EH (cell line): ENCODE measurements around the gene SRSF9.
"Not testable (repeated sequence)": the region's sequence is repeated elsewhere in the genome, so short reads cannot be mapped to it uniquely, and the experiment has no call there.

Source experiments
- DNase-seq: peaks from one replicate; pipeline ENCODE4 v3.0.0-alpha.2; 2015; ENCODE audit warnings: low read depth

SRSF9 gene

GRCh38 chr12:120469450-120470149 lies at the start of gene SRSF9:
SRSF9 (minus strand) TSS chr12:120469748; CDS start chr12:120469609, 139 bp downstream.
- DNase-seq: peak; percentile 95

- not testable (repeated sequence) for DNase-seq
Observed at GRCh38 chr12:120519324-120519723, 49.8 kb upstream of the SRSF9 start.

- no peak for DNase-seq
Observed at GRCh38 chr12:120515496-120515895, 45.9 kb upstream of the SRSF9 start.

DNA sequence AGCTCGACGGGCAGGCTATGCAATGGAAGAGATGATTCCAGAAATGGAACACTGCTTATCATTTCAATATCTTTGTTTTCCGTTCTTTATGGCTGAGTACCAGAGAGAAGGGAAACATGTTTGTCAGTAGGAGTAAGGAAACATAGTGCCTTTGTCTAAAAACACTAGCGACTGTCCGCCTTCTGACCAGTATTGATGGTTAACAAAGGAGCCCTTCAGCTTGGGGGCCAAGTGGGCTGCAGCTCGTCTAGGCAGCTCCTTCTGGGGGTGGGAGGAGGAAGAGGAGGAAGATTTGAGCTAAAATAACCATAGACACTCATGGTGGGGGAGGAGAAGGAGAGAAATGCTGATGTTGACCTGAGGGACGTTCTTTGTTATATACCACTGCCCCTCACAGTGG lies 44.5 kb upstream of the SRSF9 start:
- no peak for DNase-seq

DNA sequence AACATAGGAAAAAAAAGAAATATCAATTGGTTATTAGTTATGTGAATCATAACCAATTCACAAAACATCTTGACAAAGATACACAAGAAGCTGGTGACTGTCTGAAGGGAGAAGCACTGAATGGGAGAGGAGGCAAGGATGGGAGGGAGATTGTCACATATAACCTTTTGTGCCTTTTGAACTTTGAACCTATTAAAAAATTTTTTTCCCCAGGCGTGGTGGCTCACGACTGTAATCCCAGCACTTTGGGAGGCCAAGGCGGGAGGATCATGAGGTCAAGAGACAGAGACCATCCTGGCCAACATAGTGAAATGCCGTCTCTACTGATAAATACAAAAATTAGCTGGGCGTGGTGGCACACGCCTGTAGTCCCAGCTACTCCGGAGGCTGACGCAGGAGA lies 39.0 kb upstream of the SRSF9 start:
- DNase-seq: no peak

DNA sequence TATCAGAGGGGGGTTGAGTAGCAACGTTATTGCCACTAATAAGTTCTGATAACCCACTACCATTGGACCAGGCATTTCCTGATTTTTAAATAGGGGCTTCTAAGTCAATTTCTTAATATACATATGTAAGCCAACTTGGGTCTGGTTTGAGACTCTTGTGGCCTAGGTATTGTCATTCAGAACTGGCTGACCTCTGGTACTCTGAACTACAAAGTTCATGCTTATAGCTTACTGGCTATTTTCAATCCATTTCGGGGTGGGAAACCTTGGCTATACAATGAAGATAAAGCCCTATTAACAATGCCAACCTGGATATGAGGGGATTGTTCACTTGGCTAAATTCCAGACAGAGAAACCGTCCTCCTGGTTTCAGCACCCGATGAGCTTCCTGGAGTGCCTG lies 35.0 kb upstream of the SRSF9 start:
- DNase-seq: no peak

- DNase-seq: peak; percentile 19
Observed at GRCh38 chr12:120500581-120500980, 31.0 kb upstream of the SRSF9 start.

DNA sequence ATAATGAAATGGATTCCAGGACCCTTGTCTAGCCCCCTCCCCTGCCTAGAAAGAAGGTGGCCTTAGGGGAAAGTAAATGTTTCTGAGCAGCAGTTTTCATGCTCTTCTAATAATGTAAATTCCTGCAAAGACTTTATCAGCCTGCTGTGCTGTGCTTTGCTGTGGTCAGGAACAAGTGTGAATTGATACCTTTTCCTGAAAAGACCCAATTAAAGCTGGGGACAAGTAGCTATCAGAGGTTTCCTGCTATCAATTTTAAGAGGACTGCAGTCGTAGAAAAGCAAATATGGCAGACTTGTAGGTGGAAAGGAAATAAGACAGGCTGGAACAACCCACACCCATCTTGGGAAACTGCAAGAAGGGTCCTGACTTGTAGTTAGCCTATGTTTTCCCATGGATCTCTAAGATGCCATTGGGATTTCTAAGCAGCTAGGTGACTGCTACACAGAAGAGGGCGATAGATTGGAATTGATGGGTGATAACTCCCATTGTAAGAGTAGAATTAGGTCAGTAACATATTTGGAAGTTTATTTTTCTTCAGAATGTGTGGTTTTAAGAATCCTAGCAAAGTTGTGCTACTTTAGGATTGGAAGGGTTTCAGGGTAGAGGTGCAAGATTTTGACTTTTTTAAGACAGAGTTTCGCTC lies 29.4 kb upstream of the SRSF9 start:
- peak; percentile 1 for DNase-seq

GRCh38 chr12:120497524-120498150 lies 28.1 kb upstream of the SRSF9 start:
- peak; percentile 50 for DNase-seq

- DNase-seq: peak; percentile 63
Observed at GRCh38 chr12:120496413-120497340, 27.1 kb upstream of the SRSF9 start.

DNA sequence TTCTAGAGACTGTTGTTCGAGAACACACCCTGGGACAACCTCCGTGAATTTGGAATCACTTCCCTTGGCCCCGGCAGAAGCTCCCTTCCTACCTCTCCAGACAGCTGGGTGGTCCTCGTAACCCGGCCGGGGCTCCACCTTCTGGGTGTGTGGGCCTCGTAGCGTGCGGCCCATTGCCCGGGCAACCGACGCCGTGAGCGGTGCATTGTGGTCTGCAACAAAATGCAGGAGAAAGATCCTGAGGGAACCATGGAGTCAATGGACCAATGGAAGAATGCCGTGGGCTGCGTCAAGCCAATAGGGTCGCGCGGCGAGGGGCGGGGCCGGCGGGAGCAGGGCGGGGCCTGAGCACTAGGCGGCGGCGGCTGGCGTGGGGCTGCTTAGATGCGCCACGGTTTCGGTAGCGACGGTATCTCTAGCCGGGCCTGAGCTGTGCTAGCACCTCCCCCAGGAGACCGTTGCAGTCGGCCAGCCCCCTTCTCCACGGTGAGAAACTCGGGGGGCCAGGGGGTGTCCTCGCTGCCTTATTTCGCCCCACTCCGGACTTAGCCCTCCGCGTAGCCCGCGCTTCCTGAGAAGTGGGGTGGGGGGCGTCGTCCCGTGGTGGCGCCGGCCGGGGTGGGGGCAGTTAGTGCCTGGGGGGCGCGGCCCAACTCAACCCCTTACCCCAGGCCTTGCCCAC lies 26.3 kb upstream of the SRSF9 start, which contains the start of gene DYNLL1:
Gene DYNLL1, plus strand, starts transcription at position 383 of the 682 bp plus-strand sequence. CDS start 309 bp downstream, outside the sequence.
- peak; percentile 95 for DNase-seq

DNA sequence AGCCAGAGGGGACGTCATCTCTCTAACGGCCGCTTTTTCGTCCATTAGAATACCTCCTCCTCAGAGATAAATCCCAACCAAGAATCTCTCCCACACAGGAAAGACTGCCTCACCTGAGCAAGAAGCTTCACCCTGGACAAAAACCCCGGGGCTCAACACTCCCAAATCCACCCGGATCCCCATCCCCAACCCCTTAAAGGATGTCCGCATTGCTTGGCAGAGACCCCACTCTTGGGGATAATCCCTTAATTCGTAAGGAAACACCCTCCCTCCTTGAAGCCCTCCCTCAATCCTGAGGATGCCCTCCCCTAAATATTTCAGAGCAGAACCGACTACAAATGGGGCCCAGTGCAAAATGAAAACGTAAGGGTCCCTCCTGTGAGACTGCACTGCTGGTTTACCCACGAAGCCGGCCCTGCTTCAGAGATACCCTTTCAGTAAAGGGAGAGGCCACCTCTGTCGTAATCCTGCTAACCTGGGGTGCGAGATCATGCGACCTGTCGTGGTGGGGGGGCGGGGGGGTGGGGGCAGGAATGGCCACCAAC lies 25.7 kb upstream of the SRSF9 start:
- no peak for DNase-seq

DNA sequence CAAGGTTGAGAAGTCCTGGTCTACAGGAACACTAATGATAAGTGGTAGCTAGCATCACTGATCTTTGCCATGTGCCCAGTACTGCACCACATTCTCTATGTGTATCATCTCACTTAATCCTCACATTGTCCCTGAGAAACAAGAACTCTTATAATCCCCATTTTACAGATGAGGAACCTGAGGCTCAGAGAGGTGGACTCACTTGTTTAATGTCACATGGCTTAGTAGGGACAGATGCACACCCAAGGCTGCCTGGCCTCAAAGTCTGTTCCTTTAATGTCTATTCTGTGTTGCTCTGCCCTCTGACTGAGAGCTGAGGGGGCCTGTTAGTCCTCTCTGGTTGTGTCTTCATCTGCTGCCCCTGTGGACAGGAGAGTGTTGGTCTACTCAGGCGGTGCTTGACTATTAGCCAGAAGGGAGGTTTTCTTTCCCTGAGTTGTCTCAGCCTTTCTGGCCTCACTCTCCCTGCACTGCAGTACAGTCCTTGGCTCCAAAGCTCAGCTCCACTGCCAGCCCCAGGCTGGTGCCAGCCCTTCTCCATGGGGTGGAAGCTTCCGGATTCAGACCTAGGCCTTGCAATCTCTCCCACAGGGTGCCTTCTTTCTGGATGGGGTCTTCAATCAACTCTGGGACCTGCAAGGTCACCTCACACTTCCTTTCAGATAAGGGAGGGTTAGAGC lies 21.4 kb upstream of the SRSF9 start:
- DNase-seq: no peak

- no peak for DNase-seq
Observed at GRCh38 chr12:120490325-120490724, 20.8 kb upstream of the SRSF9 start.

DNA sequence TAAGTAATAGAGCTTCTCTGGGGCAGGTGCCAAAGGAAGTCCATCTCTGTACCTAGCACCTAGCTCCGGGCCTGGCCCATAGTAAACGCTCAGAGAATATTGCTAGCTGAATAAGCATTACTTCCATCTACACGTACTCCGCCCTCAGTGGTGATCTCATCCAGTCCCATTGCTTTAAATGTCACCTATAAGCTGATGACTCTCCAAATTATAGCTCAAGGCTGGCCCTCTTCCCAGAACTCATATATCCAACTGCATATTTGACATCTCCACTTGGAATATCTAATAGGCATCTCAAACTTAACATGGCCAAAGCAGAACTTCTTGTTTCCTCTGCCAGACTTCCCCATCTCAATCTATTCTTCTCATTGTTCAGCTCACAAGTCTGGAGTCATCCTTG lies 19.5 kb upstream of the SRSF9 start:
- DNase-seq: peak; percentile 37

DNA sequence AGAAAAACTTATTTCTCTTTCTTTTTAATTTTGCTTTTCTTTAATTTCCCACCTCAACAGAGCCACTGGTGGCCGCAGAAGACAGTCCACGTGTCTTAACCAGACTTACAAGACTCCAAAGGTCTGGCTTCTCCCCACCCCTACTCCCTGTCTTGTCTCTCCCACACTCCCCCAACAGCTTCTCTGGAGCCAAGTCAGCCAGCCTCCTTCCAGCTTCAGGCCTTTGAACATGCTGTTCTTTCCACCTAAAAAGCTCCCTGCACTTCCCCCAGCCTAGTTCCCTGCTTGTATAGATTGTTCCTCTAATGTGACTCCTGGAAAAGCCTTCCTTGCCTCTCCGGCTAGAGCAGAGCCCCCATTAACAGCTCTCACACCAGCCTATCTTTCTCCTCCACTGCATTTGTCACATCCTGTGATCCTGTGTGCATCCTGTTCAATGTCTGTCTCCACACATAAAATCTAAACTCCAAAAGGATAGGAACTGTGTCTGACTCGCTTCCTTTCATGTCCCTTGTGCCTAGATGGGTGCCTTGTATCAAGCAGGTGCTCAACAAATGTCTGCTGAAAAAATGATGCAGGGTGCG lies 18.6 kb upstream of the SRSF9 start:
- DNase-seq: no peak

- not testable (repeated sequence) for DNase-seq
Observed at GRCh38 chr12:120487552-120487951, 18.0 kb upstream of the SRSF9 start.

GRCh38 chr12:120485961-120486881 lies 16.7 kb upstream of the SRSF9 start:
- no peak for DNase-seq

GRCh38 chr12:120483621-120484020 lies 14.1 kb upstream of the SRSF9 start:
- no peak for DNase-seq
